Liver (tissue), 9 donors: ENCODE data around the gene VSTM2L. TPM values are rescaled to one million over a fixed set of nuclear protein-coding genes. Genes with fewer than 3 reads are reported as not detected.

ENCODE experiments used
- DNase-seq: peaks from one replicate; pipeline ENCODE4 v3.0.0-alpha.2; 2017; ENCODE audit warnings: low spot score
- H3K27ac ChIP-seq, 2 donors: one replicate each; pipeline ENCODE4 v1.7.0; 2013; ENCODE audit warnings: inconsistent platforms in 2 of 2, low read length in 2 of 2, control low read depth in 1 of 2, low read depth in 1 of 2, mild to moderate bottlenecking in 1 of 2
- H3K27me3 ChIP-seq, 4 donors: one replicate each; pipeline versions ENCODE4 v1.6.1 to v1.7.0; 2013; ENCODE audit warnings: low read length in 3 of 4, inconsistent platforms in 1 of 4, mild to moderate bottlenecking in 1 of 4, moderate library complexity in 1 of 4; ENCODE audit not compliant: control insufficient read depth in 4 of 4, insufficient read depth in 4 of 4
- H3K36me3 ChIP-seq, 4 donors: one replicate each; pipeline versions ENCODE4 v1.6.1 to v1.7.0; 2013; ENCODE audit warnings: low read length in 3 of 4, mild to moderate bottlenecking in 3 of 4, low read depth in 1 of 4, moderate library complexity in 1 of 4; ENCODE audit not compliant: control insufficient read depth in 4 of 4, insufficient read depth in 3 of 4
- H3K4me1 ChIP-seq, 4 donors: one replicate each; pipeline versions ENCODE4 v1.6.1 to v1.7.0; 2013; ENCODE audit warnings: low read length in 3 of 4, mild to moderate bottlenecking in 3 of 4, moderate library complexity in 1 of 4; ENCODE audit not compliant: control insufficient read depth in 4 of 4, insufficient read depth in 4 of 4
- H3K4me3 ChIP-seq, 3 donors: one replicate each; pipeline versions ENCODE4 v1.6.1 to v1.7.0; 2013; ENCODE audit warnings: low read length in 3 of 3, control low read depth in 1 of 3, low read depth in 1 of 3, mild to moderate bottlenecking in 1 of 3
- H3K9ac ChIP-seq, 2 donors: one replicate each; pipeline ENCODE4 v1.7.0; 2013; ENCODE audit warnings: low read length in 2 of 2, mild to moderate bottlenecking in 2 of 2, moderate library complexity in 2 of 2, control low read depth in 1 of 2, low read depth in 1 of 2
- H3K9me3 ChIP-seq, 4 donors: one replicate each; pipeline versions ENCODE4 v1.6.1 to v1.7.0; 2013; ENCODE audit warnings: low read length in 3 of 4; ENCODE audit not compliant: control insufficient read depth in 4 of 4
- EGR1 ChIP-seq, 2 donors: IDR thresholded peaks; 2 replicates each; pipeline ENCODE4 v1.6.1; 2016 to 2018; ENCODE audit warnings: antibody characterized with exemption in 2 of 2, low read depth in 2 of 2
- FOXA1 ChIP-seq: IDR thresholded peaks from 2 replicates; pipeline ENCODE4 v1.6.1; 2016; ENCODE audit warnings: antibody characterized with exemption
- FOXA2 ChIP-seq: IDR thresholded peaks from 2 replicates; pipeline ENCODE4 v1.6.1; 2016; ENCODE audit warnings: antibody characterized with exemption
- GABPA ChIP-seq, 2 donors: IDR thresholded peaks in 1 of 2; conservative IDR thresholded peaks in 1 of 2; 2 replicates each; pipeline ENCODE4 v1.6.1; 2016; ENCODE audit warnings: antibody characterized with exemption in 2 of 2, mild to moderate bottlenecking in 1 of 2, moderate library complexity in 1 of 2
- HNF4A ChIP-seq, 2 donors: conservative IDR thresholded peaks; 2 replicates each; pipeline ENCODE4 v1.6.1; 2016; ENCODE audit warnings: antibody characterized with exemption in 2 of 2, mild to moderate bottlenecking in 2 of 2
- HNF4G ChIP-seq: IDR thresholded peaks from 2 replicates; pipeline ENCODE4 v1.6.1; 2016; ENCODE audit warnings: antibody characterized with exemption
- JUND ChIP-seq, 2 donors: IDR thresholded peaks; 2 replicates each; pipeline ENCODE4 v1.6.1; 2016; ENCODE audit warnings: antibody characterized with exemption in 2 of 2
- NR2F2 ChIP-seq: IDR thresholded peaks from 2 replicates; pipeline ENCODE4 v1.6.1; 2016; ENCODE audit warnings: antibody characterized with exemption
- RAD21 ChIP-seq, 2 donors: IDR thresholded peaks; 2 replicates each; pipeline ENCODE4 v1.6.1; 2016; ENCODE audit warnings: antibody characterized with exemption in 2 of 2, mild to moderate bottlenecking in 2 of 2
- RXRA ChIP-seq, 2 donors: IDR thresholded peaks; 2 replicates each; pipeline ENCODE4 v1.6.1; 2017 to 2018; ENCODE audit warnings: antibody characterized with exemption in 2 of 2, mild to moderate bottlenecking in 1 of 2
- SP1 ChIP-seq: IDR thresholded peaks from 2 replicates; pipeline ENCODE4 v1.6.1; 2018; ENCODE audit warnings: antibody characterized with exemption, mild to moderate bottlenecking
- TAF1 ChIP-seq: conservative IDR thresholded peaks from 2 replicates; pipeline ENCODE4 v1.6.1; 2016; ENCODE audit warnings: antibody characterized with exemption, mild to moderate bottlenecking
- YY1 ChIP-seq: IDR thresholded peaks from 2 replicates; pipeline ENCODE4 v1.6.1; 2016; ENCODE audit warnings: antibody characterized with exemption, mild to moderate bottlenecking
- WGBS: extraction: QIAGEN DNeasy Blood & Tissue Kit; methylation state at CpG from one replicate; pipeline ENCODE4 v1.1.7; 2013; 5-methylcytosine and 5-hydroxymethylcytosine counted together
- polyA plus RNA-seq, 2 donors: library from polyadenylated mRNA; stranded (reverse) in 1 of 2; unstranded in 1 of 2; fragments of 200-250 nt in 1 of 2; fragments of >200 nt in 1 of 2; fragmentation: Nextera tagmentation in 1 of 2; extraction: Ambion mirVana in 1 of 2; gene quantifications; one replicate each; pipeline versions ENCODE4 v1.2.1 to v1.2.3, GENCODE V29; 2013 to 2015
- total RNA-seq, 2 donors: library from RNA; depleted of rRNA; stranded (reverse); fragments of >200 nt; gene quantifications; one replicate each; pipeline ENCODE4 v1.2.3, GENCODE V29; 2014
- TF ChIP-seq, protein P1 (sequence below): IDR thresholded peaks from 2 replicates; pipeline ENCODE4 v1.6.1; 2016; ENCODE audit warnings: antibody characterized with exemption, mild to moderate bottlenecking
- TF ChIP-seq, protein P2 (sequence below): IDR thresholded peaks from 2 replicates; pipeline ENCODE4 v1.6.1; 2016; ENCODE audit warnings: antibody characterized with exemption
- TF ChIP-seq, protein P3 (sequence below): IDR thresholded peaks from 2 replicates; pipeline ENCODE4 v1.6.1; 2016; ENCODE audit warnings: antibody characterized with exemption
- TF ChIP-seq, protein P4 (sequence below): fragments of 150-350 bp; IDR thresholded peaks from 2 replicates; pipeline ENCODE4 v1.5.1; 2017; ENCODE audit warnings: improper control_type of control experiment, low read depth, low read length; ENCODE audit not compliant: missing input control
- TF ChIP-seq, protein P5 (sequence below): IDR thresholded peaks from 2 replicates; pipeline ENCODE4 v1.6.1; 2016; ENCODE audit warnings: antibody characterized with exemption
- donor health status: healthy.
- donor health status: healthy.
- donor health status: healthy.
- donor health status: healthy.
- donor health status: healthy.

VSTM2L gene
- total and polyA plus RNA-seq, 4 donors: 0.31 to 0.79 (median 0.56) TPM

DNA sequence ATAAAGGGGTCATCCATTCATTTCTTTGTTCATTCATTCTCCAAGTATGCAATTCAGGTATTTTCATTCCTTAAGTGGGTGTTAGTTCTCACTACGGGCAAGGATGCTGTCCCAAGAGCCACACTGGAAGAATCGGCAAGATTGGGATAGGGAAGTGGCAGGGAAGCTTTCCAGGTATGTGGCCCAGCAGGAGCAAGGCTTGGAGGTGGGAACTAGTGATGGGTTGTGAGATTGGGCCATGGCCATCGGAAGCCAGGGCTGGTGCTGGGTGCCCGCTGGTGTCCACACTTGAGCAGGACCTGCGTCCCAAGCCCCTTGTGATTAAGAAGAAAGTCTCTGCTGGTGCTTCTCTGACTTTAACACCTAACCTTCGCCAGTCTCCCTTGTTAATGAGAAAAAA is 15.1 kb downstream of the VSTM2L start:
- H3K9ac ChIP-seq: no peak overlapping the region
- H3K27me3 ChIP-seq: no peaks in the 10 kb centered on the region
- H3K36me3 ChIP-seq: no peaks in the 10 kb centered on the region
- H3K4me1 ChIP-seq: peaks cover 0 to 10% (median 3%) of the 10 kb centered on the region in 4 donors
- H3K27ac ChIP-seq: no peak overlapping the region
- H3K9me3 ChIP-seq: no peaks in the 10 kb centered on the region
- no peak overlapping the region for H3K4me3 ChIP-seq
- no peak for DNase-seq
- TF ChIP-seq RAD21 (IDR thresholded peaks at IDR 0.05) (no peak), GABPA (IDR thresholded peaks at IDR 0.05 in 1 of 2, conservative IDR thresholded peaks at IDR 0.05 in 1 of 2) (no peak), YY1 (no peak), FOXA1 (no peak), RXRA (IDR thresholded peaks at IDR 0.05) (no peak), EGR1 (IDR thresholded peaks at IDR 0.05; ENCODE audit: low read depth in 2 of 2) (no peak), FOXA2 (no peak), NR2F2 (no peak), JUND (IDR thresholded peaks at IDR 0.05) (no peak), HNF4A (conservative IDR thresholded peaks at IDR 0.05) (no peak), HNF4G (no peak), TAF1 (no peak), SP1 (no peak)
- TF ChIP-seq, protein P1, sequence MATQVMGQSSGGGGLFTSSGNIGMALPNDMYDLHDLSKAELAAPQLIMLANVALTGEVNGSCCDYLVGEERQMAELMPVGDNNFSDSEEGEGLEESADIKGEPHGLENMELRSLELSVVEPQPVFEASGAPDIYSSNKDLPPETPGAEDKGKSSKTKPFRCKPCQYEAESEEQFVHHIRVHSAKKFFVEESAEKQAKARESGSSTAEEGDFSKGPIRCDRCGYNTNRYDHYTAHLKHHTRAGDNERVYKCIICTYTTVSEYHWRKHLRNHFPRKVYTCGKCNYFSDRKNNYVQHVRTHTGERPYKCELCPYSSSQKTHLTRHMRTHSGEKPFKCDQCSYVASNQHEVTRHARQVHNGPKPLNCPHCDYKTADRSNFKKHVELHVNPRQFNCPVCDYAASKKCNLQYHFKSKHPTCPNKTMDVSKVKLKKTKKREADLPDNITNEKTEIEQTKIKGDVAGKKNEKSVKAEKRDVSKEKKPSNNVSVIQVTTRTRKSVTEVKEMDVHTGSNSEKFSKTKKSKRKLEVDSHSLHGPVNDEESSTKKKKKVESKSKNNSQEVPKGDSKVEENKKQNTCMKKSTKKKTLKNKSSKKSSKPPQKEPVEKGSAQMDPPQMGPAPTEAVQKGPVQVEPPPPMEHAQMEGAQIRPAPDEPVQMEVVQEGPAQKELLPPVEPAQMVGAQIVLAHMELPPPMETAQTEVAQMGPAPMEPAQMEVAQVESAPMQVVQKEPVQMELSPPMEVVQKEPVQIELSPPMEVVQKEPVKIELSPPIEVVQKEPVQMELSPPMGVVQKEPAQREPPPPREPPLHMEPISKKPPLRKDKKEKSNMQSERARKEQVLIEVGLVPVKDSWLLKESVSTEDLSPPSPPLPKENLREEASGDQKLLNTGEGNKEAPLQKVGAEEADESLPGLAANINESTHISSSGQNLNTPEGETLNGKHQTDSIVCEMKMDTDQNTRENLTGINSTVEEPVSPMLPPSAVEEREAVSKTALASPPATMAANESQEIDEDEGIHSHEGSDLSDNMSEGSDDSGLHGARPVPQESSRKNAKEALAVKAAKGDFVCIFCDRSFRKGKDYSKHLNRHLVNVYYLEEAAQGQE: no peak
- TF ChIP-seq, protein P2, sequence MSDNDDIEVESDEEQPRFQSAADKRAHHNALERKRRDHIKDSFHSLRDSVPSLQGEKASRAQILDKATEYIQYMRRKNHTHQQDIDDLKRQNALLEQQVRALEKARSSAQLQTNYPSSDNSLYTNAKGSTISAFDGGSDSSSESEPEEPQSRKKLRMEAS: no peak
- TF ChIP-seq, protein P3, sequence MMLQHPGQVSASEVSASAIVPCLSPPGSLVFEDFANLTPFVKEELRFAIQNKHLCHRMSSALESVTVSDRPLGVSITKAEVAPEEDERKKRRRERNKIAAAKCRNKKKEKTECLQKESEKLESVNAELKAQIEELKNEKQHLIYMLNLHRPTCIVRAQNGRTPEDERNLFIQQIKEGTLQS: no peak
- TF ChIP-seq, protein P4, sequence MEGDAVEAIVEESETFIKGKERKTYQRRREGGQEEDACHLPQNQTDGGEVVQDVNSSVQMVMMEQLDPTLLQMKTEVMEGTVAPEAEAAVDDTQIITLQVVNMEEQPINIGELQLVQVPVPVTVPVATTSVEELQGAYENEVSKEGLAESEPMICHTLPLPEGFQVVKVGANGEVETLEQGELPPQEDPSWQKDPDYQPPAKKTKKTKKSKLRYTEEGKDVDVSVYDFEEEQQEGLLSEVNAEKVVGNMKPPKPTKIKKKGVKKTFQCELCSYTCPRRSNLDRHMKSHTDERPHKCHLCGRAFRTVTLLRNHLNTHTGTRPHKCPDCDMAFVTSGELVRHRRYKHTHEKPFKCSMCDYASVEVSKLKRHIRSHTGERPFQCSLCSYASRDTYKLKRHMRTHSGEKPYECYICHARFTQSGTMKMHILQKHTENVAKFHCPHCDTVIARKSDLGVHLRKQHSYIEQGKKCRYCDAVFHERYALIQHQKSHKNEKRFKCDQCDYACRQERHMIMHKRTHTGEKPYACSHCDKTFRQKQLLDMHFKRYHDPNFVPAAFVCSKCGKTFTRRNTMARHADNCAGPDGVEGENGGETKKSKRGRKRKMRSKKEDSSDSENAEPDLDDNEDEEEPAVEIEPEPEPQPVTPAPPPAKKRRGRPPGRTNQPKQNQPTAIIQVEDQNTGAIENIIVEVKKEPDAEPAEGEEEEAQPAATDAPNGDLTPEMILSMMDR: no peak
- TF ChIP-seq, protein P5, sequence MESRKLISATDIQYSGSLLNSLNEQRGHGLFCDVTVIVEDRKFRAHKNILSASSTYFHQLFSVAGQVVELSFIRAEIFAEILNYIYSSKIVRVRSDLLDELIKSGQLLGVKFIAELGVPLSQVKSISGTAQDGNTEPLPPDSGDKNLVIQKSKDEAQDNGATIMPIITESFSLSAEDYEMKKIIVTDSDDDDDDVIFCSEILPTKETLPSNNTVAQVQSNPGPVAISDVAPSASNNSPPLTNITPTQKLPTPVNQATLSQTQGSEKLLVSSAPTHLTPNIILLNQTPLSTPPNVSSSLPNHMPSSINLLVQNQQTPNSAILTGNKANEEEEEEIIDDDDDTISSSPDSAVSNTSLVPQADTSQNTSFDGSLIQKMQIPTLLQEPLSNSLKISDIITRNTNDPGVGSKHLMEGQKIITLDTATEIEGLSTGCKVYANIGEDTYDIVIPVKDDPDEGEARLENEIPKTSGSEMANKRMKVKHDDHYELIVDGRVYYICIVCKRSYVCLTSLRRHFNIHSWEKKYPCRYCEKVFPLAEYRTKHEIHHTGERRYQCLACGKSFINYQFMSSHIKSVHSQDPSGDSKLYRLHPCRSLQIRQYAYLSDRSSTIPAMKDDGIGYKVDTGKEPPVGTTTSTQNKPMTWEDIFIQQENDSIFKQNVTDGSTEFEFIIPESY: no peak
- WGBS: 84% methylated on average over 6 of the region's 6 CpGs
